Stimulated activated CD4-positive, alpha-beta T cell treated with anti-CD3 and anti-CD28 coated beads, TNF-alpha, amount 100 ng/mL, for 1 hour (primary cell): Measurements from ENCODE around the gene ECI1.

Experiments used
- DNase-seq, 3 donors: peaks; one replicate each; pipeline ENCODE4 v3.0.0-alpha.2; 2020; ENCODE audit warnings: low read depth in 3 of 3, low spot score in 1 of 3

ECI1 gene

GRCh38 chr16:2196162-2196980 is 55.0 kb downstream of the ECI1 start, which contains the start of gene CASKIN1:
Gene CASKIN1, minus strand, starts transcription at chr16:2196605. Its CDS starts 173 bp downstream, at chr16:2196432.
- DNase-seq: no peak

- no peak for DNase-seq
Observed at GRCh38 chr16:2195322-2196161, 55.8 kb downstream of the ECI1 start.

- peak in 1 of 3 donors; percentile 37 for DNase-seq
Observed at GRCh38 chr16:2194852-2195321, 56.5 kb downstream of the ECI1 start.

- DNase-seq: no peak
Observed at GRCh38 chr16:2194166-2194834, 57.1 kb downstream of the ECI1 start.

GRCh38 chr16:2191446-2191706 is 60.0 kb downstream of the ECI1 start:
- DNase-seq: no peak

GRCh38 chr16:2190659-2191445 is 60.5 kb downstream of the ECI1 start:
- DNase-seq: no peak

- DNase-seq: no peak
Observed at GRCh38 chr16:2190002-2190658, 61.3 kb downstream of the ECI1 start.
